Measurements from ENCODE around the gene RPL29. TPM values are rescaled to one million over a fixed set of nuclear protein-coding genes. Genes with fewer than 3 reads are reported as not detected.

RPL29 gene
- total RNA-seq, 1 experiment from 2014 or later, result 696 TPM

GRCh38 chr3:52020796-52021195 lies 25.1 kb upstream of the RPL29 start:
- Histone ChIP-seq H3K27me3 (ENCODE audit: control insufficient read depth, insufficient read depth, low read length) (no peaks in the 10 kb centered on the region), H3K27ac (ENCODE audit: low read length) (no peak overlapping the region), H3K36me3 (ENCODE audit: control insufficient read depth, insufficient read depth, low read length) (no peaks in the 10 kb centered on the region), H3K9me3 (ENCODE audit: control insufficient read depth, insufficient read depth, low read depth, low read length) (no peaks in the 10 kb centered on the region), H3K4me3 (ENCODE audit: low read depth in 2 of 2, low read length in 2 of 2) (no peak overlapping the region), H3K4me1 (ENCODE audit: control insufficient read depth, insufficient read depth, low read length) (no peaks in the 10 kb centered on the region)
- no peak for ATAC-seq
- intact Hi-C loops (cut with micrococcal nuclease; ENCODE audit: unreplicated experiment) (no loop called here), in situ Hi-C loops (cut with HindIII; ENCODE audit: low pct_unique_long_range_greater_than_20kb, low sequenced_read_pairs) (no loop called here)
- no TSS peak for BruUV-seq (replicated peaks)
- no peak for DNase-seq (ENCODE audit: low read depth, low spot score)
- no peak for TF ChIP-seq TCF7L2 (IDR thresholded peaks at IDR 0.05; ENCODE audit: low read depth, low read length)
- no peak for TF ChIP-seq SIN3A (IDR thresholded peaks at IDR 0.05; ENCODE audit: borderline replicate concordance, insufficient read depth, low read depth, low read length)
- no peak for TF ChIP-seq POLR2AphosphoS5 (IDR thresholded peaks at IDR 0.05; ENCODE audit: low read depth, low read length)
- TF ChIP-seq CTCF (IDR thresholded peaks at IDR 0.05), result no peak
- no peak for TF ChIP-seq REST (IDR thresholded peaks at IDR 0.05; ENCODE audit: insufficient read depth in 1 of 2, low read depth in 2 of 2, low read length in 1 of 2)
- ChIA-PET POLR2A (no interaction called here), CTCF (no interaction called here)

- ATAC-seq (no peak), DNase-seq (ENCODE audit: low read depth, low spot score) (no peak)
- no TSS peak for BruUV-seq (replicated peaks)
- H3K27ac ChIP-seq (ENCODE audit: low read length), result no peak overlapping the region
- TF ChIP-seq REST (IDR thresholded peaks at IDR 0.05; ENCODE audit: insufficient read depth in 1 of 2, low read depth in 2 of 2, low read length in 1 of 2), result no peak
- TF ChIP-seq TCF7L2 (IDR thresholded peaks at IDR 0.05; ENCODE audit: low read depth, low read length), result no peak
- no peak for TF ChIP-seq POLR2AphosphoS5 (IDR thresholded peaks at IDR 0.05; ENCODE audit: low read depth, low read length)
- no peak for TF ChIP-seq CTCF (IDR thresholded peaks at IDR 0.05)
- TF ChIP-seq SIN3A (IDR thresholded peaks at IDR 0.05; ENCODE audit: borderline replicate concordance, insufficient read depth, low read depth, low read length), result no peak
- in situ Hi-C loops (cut with HindIII; ENCODE audit: low pct_unique_long_range_greater_than_20kb, low sequenced_read_pairs), result no loop called here
- POLR2A ChIA-PET, result no interaction called here
- H3K27me3 ChIP-seq (ENCODE audit: control insufficient read depth, insufficient read depth, low read length), result no peaks in the 10 kb centered on the region
- intact Hi-C loops (cut with micrococcal nuclease; ENCODE audit: unreplicated experiment), result no loop called here
- H3K4me1 ChIP-seq (ENCODE audit: control insufficient read depth, insufficient read depth, low read length), result no peaks in the 10 kb centered on the region
- no peaks in the 10 kb centered on the region for H3K36me3 ChIP-seq (ENCODE audit: control insufficient read depth, insufficient read depth, low read length)
- H3K9me3 ChIP-seq (ENCODE audit: control insufficient read depth, insufficient read depth, low read depth, low read length), result no peaks in the 10 kb centered on the region
- H3K4me3 ChIP-seq (ENCODE audit: low read depth in 2 of 2, low read length in 2 of 2), result no peak overlapping the region
- CTCF ChIA-PET, result no interaction called here
Measured at GRCh38 chr3:52019352-52020080, 23.8 kb upstream of the RPL29 start.

Data from Panc1 (cell line).